H7 (cell line): ENCODE measurements around the gene PARD3. TPM values are rescaled to one million over a fixed set of nuclear protein-coding genes. Genes with fewer than 3 reads are reported as not detected.
"Not testable (repeated sequence)": the region's sequence is repeated elsewhere in the genome, so short reads cannot be mapped to it uniquely, and the experiment has no call there.

ENCODE experiments used
- DNase-seq: peaks from one replicate; pipeline ENCODE4 v3.0.0; 2012
- H3K27me3 ChIP-seq: 2 replicates; pipeline ENCODE4 v1.6.0; 2011; ENCODE audit warnings: mild to moderate bottlenecking, low read length; ENCODE audit not compliant: control insufficient read depth, insufficient read depth
- H3K36me3 ChIP-seq: replicated peaks from 2 replicates; pipeline ENCODE4 v1.5.1; 2011; ENCODE audit warnings: low read length; ENCODE audit not compliant: control insufficient read depth, insufficient read depth
- H3K4me3 ChIP-seq: 2 replicates; pipeline ENCODE4 v1.5.1; 2011; ENCODE audit warnings: low read depth, mild to moderate bottlenecking, control low read depth, low read length, moderate library complexity; ENCODE audit not compliant: insufficient read depth
- total RNA-seq: library from RNA; depleted of rRNA; stranded (reverse); fragments of >200 nt; shearing (Covaris generic); gene quantifications from 2 replicates; pipeline ENCODE4 v1.2.3, GENCODE V29; 2014

PARD3 gene
- total RNA-seq, 1 experiment from 2014 or later, result 51.1 TPM

- no peak overlapping the region for H3K4me3 ChIP-seq
- no peak for DNase-seq
Measured at GRCh38 chr10:34405611-34406462, 409.3 kb downstream of the PARD3 start.

GRCh38 chr10:34403512-34403911, 411.6 kb downstream of the PARD3 start:
- no peak for DNase-seq
- Histone ChIP-seq H3K36me3 (no peaks in the 10 kb centered on the region), H3K4me3 (no peak overlapping the region), H3K27me3 (no peaks in the 10 kb centered on the region)

More at GRCh38 chr10:34405611-34406462, 409.3 kb downstream of the PARD3 start:
- Histone ChIP-seq H3K27me3 (no peaks in the 10 kb centered on the region), H3K36me3 (no peaks in the 10 kb centered on the region)

- no peak for DNase-seq
- H3K4me3 ChIP-seq, result no peak overlapping the region
- H3K27me3 ChIP-seq, result no peaks in the 10 kb centered on the region
- H3K36me3 ChIP-seq, result no peaks in the 10 kb centered on the region
Measured at GRCh38 chr10:34400075-34400474, 415.0 kb downstream of the PARD3 start.

GRCh38 chr10:34399013-34399412, 416.1 kb downstream of the PARD3 start:
- no peak for DNase-seq
- H3K27me3 ChIP-seq, result no peaks in the 10 kb centered on the region
- no peaks in the 10 kb centered on the region for H3K36me3 ChIP-seq
- no peak overlapping the region for H3K4me3 ChIP-seq

- Histone ChIP-seq H3K36me3 (no peaks in the 10 kb centered on the region), H3K4me3 (no peak overlapping the region), H3K27me3 (no peaks in the 10 kb centered on the region)
- no peak for DNase-seq
Measured at GRCh38 chr10:34397324-34397723, 417.8 kb downstream of the PARD3 start.

GRCh38 chr10:34396663-34397062, 418.4 kb downstream of the PARD3 start:
- no peak overlapping the region for H3K4me3 ChIP-seq
- DNase-seq, result no peak
- H3K36me3 ChIP-seq, result no peaks in the 10 kb centered on the region
- H3K27me3 ChIP-seq, result no peaks in the 10 kb centered on the region

GRCh38 chr10:34392641-34393170, 422.4 kb downstream of the PARD3 start:
- Histone ChIP-seq H3K36me3 (no peaks in the 10 kb centered on the region), H3K27me3 (no peaks in the 10 kb centered on the region), H3K4me3 (no peak overlapping the region)
- no peak for DNase-seq

- not testable (repeated sequence) for H3K36me3 ChIP-seq, DNase-seq, H3K27me3 ChIP-seq, H3K4me3 ChIP-seq
Measured at GRCh38 chr10:34391168-34391567, 423.9 kb downstream of the PARD3 start.

- DNase-seq, result no peak
- no peak overlapping the region for H3K4me3 ChIP-seq
Measured at GRCh38 chr10:34389801-34390200, 425.3 kb downstream of the PARD3 start.

GRCh38 chr10:34386921-34387320, 428.2 kb downstream of the PARD3 start:
- no peak for DNase-seq
- no peak overlapping the region for H3K4me3 ChIP-seq
- no peaks in the 10 kb centered on the region; the same call in 1 of the 2 replicates for H3K36me3 ChIP-seq
- no peaks in the 10 kb centered on the region for H3K27me3 ChIP-seq

More at GRCh38 chr10:34389801-34390200, 425.3 kb downstream of the PARD3 start:
- no peaks in the 10 kb centered on the region for H3K36me3 ChIP-seq
- no peaks in the 10 kb centered on the region for H3K27me3 ChIP-seq

- DNase-seq, result no peak
- Histone ChIP-seq H3K27me3 (no peaks in the 10 kb centered on the region), H3K36me3 (no peaks in the 10 kb centered on the region; the same call in 1 of the 2 replicates), H3K4me3 (no peak overlapping the region)
Measured at GRCh38 chr10:34384372-34384771, 430.7 kb downstream of the PARD3 start.

- Histone ChIP-seq H3K36me3 (no peaks in the 10 kb centered on the region; the same call in 1 of the 2 replicates), H3K4me3 (no peak overlapping the region), H3K27me3 (no peaks in the 10 kb centered on the region)
- no peak for DNase-seq
Measured at GRCh38 chr10:34382626-34383025, 432.5 kb downstream of the PARD3 start.

GRCh38 chr10:34380856-34381255, 434.2 kb downstream of the PARD3 start:
- H3K27me3 ChIP-seq, result no peaks in the 10 kb centered on the region
- no peak overlapping the region for H3K4me3 ChIP-seq
- no peaks in the 10 kb centered on the region; the same call in 1 of the 2 replicates for H3K36me3 ChIP-seq
- DNase-seq, result no peak

GRCh38 chr10:34378297-34378696, 436.8 kb downstream of the PARD3 start:
- H3K4me3 ChIP-seq, result no peak overlapping the region
- no peak for DNase-seq
- H3K27me3 ChIP-seq, result no peaks in the 10 kb centered on the region
- no peaks in the 10 kb centered on the region; the same call in 1 of the 2 replicates for H3K36me3 ChIP-seq

GRCh38 chr10:34377833-34378232, 437.3 kb downstream of the PARD3 start:
- H3K27me3 ChIP-seq, result no peaks in the 10 kb centered on the region
- H3K4me3 ChIP-seq, result no peak overlapping the region
- H3K36me3 ChIP-seq, result no peaks in the 10 kb centered on the region; the same call in 1 of the 2 replicates
- peak; percentile 19 for DNase-seq
